22Rv1 (cell line): ENCODE data around the gene LSAMP.

Experiments
- CTCF ChIP-seq: fragments of 450-650 bp; IDR thresholded peaks from 2 replicates; pipeline ENCODE4 v1.5.1; 2017; ENCODE audit warnings: mild to moderate bottlenecking
- ZFX ChIP-seq: fragments of 450-650 bp; IDR thresholded peaks from 2 replicates; pipeline ENCODE4 v1.6.1; 2017; ENCODE audit warnings: antibody characterized with exemption, borderline replicate concordance

- TF ChIP-seq CTCF (no peak), ZFX (no peak)
Measured at GRCh38 chr3:115787818-115788217, 657.5 kb downstream of the LSAMP start.
